ENCODE data around the gene MACO1.
"Not testable (repeated sequence)": the region's sequence is repeated elsewhere in the genome, so short reads cannot be mapped to it uniquely, and the experiment has no call there.

MACO1 gene

DNA sequence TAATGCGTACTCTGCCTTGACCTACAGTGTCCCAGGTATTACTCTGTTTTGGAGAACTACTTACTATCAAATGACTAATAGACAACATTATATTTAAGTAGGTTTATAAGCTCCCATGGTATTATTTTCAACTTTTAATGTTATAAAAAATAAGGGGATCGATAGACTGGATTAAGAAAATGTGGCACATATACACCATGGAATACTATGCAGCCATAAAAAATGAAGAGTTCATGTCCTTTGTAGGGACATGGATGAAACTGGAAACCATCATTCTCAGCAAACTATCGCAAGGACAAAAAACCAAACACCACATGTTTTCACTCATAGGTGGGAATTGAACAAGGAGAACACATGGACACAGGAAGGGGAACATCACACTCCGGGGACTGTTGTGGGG, 30.1 kb downstream of the MACO1 start:
- not testable (repeated sequence) for ATAC-seq, DNase-seq, H3K4me3 Mint-ChIP-seq, H3K27ac Mint-ChIP-seq, H3K9me3 Mint-ChIP-seq, H3K4me1 Mint-ChIP-seq, H3K27me3 Mint-ChIP-seq
- peaks cover 42% of the 10 kb centered on the region for H3K36me3 Mint-ChIP-seq (ENCODE audit: low read depth)

DNA sequence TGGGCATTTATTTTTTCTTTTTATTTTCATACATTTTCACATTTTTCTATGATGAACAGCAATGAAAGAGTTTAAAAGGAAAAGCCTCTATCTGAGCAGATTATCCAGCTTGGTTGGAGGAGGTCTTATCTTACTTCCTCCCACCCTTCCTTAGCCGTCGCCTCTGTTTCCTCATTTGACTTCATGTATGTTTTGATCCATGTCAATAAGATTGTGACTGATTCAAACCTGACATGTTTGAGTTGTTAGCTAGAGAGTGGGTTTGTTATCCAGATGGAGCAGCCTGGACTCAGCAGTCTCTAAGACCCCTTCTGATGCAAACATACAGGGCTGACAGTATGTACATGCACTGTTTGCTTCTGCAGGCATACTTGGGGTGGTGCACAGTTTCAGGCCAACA, 31.2 kb downstream of the MACO1 start:
- no peak for DNase-seq
- H3K4me3 Mint-ChIP-seq: no peak overlapping the region
- H3K36me3 Mint-ChIP-seq (ENCODE audit: low read depth): peaks cover 36% of the 10 kb centered on the region
- no peaks in the 10 kb centered on the region for H3K9me3 Mint-ChIP-seq
- H3K4me1 Mint-ChIP-seq: peaks cover 3% of the 10 kb centered on the region
- no peak for ATAC-seq
- H3K27me3 Mint-ChIP-seq: no peaks in the 10 kb centered on the region
- no peak overlapping the region for H3K27ac Mint-ChIP-seq

DNA sequence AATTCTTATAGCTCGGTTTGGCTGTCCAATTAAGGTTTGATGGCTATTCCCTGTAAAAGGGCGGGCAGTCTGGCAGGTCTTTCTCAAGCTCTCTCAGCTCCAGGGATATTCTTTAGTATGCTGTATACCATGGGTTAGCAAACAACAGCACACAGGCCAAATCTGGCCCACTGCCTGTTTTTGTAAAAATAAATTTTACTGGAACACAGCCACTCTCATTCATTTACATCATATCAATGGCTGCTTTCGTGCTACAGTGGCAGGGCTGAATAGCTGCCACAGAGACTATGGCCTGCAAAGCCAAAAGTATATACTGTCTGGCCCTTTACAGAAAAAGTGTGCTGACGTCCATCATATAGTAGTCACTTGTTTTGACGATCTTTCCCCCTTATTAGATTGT, 32.0 kb downstream of the MACO1 start:
- H3K4me1 Mint-ChIP-seq: peaks cover 12% of the 10 kb centered on the region
- peaks cover 35% of the 10 kb centered on the region for H3K36me3 Mint-ChIP-seq (ENCODE audit: low read depth)
- no peak overlapping the region for H3K27ac Mint-ChIP-seq
- ATAC-seq (no peak), DNase-seq (no peak)
- H3K9me3 Mint-ChIP-seq: no peaks in the 10 kb centered on the region
- H3K4me3 Mint-ChIP-seq: no peak overlapping the region
- H3K27me3 Mint-ChIP-seq: no peaks in the 10 kb centered on the region

DNA sequence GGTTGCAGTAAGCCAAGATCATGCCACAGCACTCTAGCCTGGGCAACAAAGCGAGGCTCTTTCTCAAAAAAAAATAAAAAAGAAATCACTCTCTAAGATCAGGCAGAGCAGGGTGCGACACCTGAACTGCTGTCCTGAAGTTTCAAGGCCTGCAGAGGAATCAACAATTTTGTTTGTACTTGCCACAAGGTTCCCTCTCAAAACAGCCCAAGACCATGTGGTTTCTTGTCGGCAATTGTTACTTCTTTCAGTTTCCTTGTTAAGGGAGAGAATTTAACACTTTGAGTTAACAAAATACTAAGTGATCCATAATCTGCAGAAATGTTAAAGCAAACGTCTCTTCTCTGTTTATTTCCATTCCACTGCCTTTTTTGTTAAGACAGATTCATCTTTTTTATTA, 36.5 kb downstream of the MACO1 start:
- ATAC-seq: no peak

DNA sequence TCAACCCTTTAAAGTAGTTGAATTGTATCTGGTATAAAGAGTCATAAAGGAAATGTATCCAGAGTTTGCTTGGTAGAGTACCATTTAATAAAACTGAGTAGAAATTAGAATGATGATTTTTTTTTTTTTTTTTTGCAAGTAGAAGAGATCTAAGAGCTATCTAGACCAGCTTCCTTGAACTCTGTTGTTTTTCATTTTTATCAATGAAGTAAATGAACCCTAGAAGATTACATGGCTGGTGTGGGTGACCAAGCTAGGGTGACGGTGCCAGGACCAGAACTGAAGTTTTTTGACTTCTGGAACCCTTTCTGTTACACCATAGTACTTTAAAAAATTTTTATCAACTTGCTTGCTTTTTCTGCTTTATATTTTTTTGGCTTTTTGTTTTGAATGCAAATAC, 36.9 kb downstream of the MACO1 start:
- no peak for DNase-seq
- peak overlapping the region; percentile 4 for H3K4me3 Mint-ChIP-seq
- no peaks in the 10 kb centered on the region for H3K9me3 Mint-ChIP-seq
- peaks cover 14% of the 10 kb centered on the region for H3K36me3 Mint-ChIP-seq (ENCODE audit: low read depth)
- H3K27me3 Mint-ChIP-seq: no peaks in the 10 kb centered on the region
- peak overlapping the region; percentile 55 for H3K27ac Mint-ChIP-seq
- ATAC-seq: no peak
- H3K4me1 Mint-ChIP-seq: peaks cover 42% of the 10 kb centered on the region

More for the DNA sequence above, 36.5 kb downstream of the MACO1 start:
- Mint-ChIP-seq H3K4me1 (peaks cover 37% of the 10 kb centered on the region), H3K9me3 (no peaks in the 10 kb centered on the region), H3K4me3 (peak overlapping the region; percentile 4), H3K27ac (no peak overlapping the region), H3K36me3 (ENCODE audit: low read depth) (peaks cover 14% of the 10 kb centered on the region), H3K27me3 (no peaks in the 10 kb centered on the region)
- no peak for DNase-seq

DNA sequence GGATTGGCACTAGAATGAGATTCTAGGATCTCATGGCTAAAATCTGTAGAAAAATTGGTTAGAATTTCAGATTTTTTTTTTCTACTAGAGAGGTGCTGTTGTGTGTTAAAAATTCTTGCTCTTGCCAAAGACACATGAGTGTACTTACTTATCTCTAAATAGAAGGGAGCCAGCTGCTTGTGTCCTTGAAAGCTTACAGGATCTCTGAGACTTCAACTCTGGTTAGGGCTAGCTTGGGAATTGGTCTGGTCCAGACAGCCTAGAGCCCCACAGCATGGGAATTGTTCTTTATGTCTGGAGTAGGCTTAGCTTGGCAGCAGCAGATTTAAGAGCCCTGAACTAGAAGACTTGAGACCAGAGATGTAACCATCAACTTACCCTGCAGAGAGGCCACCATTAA, 37.3 kb downstream of the MACO1 start:
- DNase-seq (no peak), ATAC-seq (no peak)
- Mint-ChIP-seq H3K4me3 (no peak overlapping the region), H3K9me3 (no peaks in the 10 kb centered on the region), H3K27ac (peak overlapping the region; percentile 55), H3K27me3 (no peaks in the 10 kb centered on the region), H3K4me1 (peaks cover 46% of the 10 kb centered on the region), H3K36me3 (ENCODE audit: low read depth) (peaks cover 14% of the 10 kb centered on the region)

DNA sequence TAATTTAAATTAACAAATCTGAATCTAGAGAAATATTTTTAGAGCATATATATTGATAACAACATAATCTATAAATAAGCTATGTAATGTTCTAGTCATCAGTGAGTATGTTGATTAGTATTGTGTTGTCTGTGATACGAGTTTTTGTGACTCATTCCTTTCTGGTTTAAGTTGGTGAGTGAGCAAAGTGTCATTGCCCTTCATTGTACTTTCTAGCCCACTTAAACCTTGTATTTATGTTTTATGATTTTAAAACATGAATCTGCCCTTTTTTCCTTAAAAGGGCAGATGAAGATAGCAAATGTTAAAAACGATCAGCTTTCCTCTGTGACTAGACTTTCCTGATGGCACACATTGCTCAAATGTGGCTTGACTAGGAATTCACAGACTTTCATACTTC, 38.5 kb downstream of the MACO1 start:
- H3K27me3 Mint-ChIP-seq: no peaks in the 10 kb centered on the region
- H3K4me1 Mint-ChIP-seq: peaks cover 57% of the 10 kb centered on the region
- peak; percentile 72 for ATAC-seq
- no peaks in the 10 kb centered on the region for H3K9me3 Mint-ChIP-seq
- no peak overlapping the region for H3K4me3 Mint-ChIP-seq
- DNase-seq: no peak
- H3K36me3 Mint-ChIP-seq (ENCODE audit: low read depth): peaks cover 11% of the 10 kb centered on the region
- no peak overlapping the region for H3K27ac Mint-ChIP-seq

DNA sequence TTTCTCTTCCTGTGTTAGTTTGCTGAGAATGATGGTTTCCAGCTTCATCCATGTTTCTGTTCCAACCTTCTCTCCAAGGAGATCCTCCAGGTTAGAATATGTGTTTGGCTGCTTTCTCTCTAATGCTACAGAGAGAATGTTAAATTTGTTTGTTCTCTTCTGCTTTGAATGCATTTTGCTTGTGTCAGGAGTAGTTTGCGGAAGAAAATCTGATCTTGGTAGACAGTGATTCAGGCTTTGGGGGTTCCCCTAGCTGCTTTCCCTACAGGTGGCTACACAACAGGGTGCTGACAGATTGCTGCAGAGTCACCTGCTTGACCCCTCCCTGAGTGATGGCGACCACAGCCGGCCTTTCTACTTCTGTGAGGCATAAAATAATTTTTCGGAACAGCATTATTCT, 41.8 kb downstream of the MACO1 start:
- Mint-ChIP-seq H3K27ac (peak overlapping the region; percentile 23), H3K36me3 (ENCODE audit: low read depth) (peaks cover 6% of the 10 kb centered on the region), H3K9me3 (no peaks in the 10 kb centered on the region), H3K4me1 (peaks cover 78% of the 10 kb centered on the region), H3K27me3 (no peaks in the 10 kb centered on the region), H3K4me3 (peak overlapping the region; percentile 16)
- DNase-seq: peak; percentile 34
- ATAC-seq: no peak

DNA sequence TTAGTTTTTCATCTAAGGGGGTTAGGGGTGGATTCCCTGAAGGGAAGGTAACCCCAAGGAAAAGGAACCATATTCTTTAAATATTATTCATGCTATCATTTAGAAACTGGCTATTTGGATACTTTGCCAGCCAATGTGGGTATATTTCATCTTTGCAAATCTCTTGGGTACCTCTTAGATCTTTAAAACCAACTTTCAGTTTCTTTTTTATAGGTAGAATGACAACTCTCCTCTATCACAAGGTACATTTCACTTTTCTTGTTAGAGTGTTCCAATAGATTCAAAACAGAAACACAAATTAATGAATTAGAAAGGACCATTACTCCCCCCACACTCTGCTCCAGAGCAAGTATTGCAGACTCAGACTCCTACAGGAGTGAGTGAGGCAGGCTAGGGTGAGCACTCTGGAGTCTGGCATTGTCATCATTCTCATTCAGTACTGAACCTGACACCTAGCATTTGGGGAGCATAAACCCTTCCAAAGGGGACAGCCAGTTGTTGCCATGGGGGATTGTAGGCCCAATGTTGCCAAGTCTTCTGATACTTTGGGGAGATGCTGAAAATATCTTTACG, 43.0 kb downstream of the MACO1 start:
- H3K9me3 Mint-ChIP-seq: no peaks in the 10 kb centered on the region
- peaks cover 6% of the 10 kb centered on the region for H3K36me3 Mint-ChIP-seq (ENCODE audit: low read depth)
- ATAC-seq: peak; percentile 50
- peaks cover 69% of the 10 kb centered on the region for H3K4me1 Mint-ChIP-seq
- no peak for DNase-seq
- H3K4me3 Mint-ChIP-seq: peak overlapping the region; percentile 37
- peak overlapping the region; percentile 70 for H3K27ac Mint-ChIP-seq
- no peaks in the 10 kb centered on the region for H3K27me3 Mint-ChIP-seq

DNA sequence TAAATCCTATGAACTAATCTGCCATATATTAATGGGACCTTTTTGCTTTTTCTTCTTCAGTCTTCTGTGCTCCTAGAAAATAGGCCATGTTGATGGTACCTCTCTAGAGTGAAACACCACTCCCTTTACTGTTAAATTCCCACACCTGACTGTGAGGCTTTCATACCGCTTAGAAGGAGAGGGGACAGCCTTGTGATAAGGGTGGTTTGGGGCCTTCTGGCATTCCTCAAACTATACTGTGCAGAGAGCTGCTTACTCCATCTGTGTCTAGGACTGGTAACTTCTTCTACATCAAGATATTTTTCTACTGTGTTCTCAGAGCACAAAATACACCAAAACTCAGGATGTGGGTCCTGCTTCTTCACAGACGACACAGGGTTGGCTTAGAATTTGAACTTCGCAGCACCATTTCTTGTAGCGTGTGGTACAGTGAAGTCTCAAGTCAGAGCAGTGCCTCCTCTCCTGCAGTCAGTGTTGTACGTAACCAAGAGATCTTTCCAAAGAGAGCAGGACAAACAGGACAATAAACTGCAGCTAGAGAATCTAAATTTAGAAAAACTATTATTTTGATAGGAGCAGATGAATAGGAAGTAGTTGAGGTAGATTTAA, 43.8 kb downstream of the MACO1 start:
- H3K9me3 Mint-ChIP-seq: no peaks in the 10 kb centered on the region
- peaks cover 63% of the 10 kb centered on the region for H3K4me1 Mint-ChIP-seq
- DNase-seq (no peak), ATAC-seq (no peak)
- peaks cover 6% of the 10 kb centered on the region for H3K36me3 Mint-ChIP-seq (ENCODE audit: low read depth)
- no peak overlapping the region for H3K4me3 Mint-ChIP-seq
- H3K27me3 Mint-ChIP-seq: no peaks in the 10 kb centered on the region
- peak overlapping the region; percentile 70 for H3K27ac Mint-ChIP-seq

DNA sequence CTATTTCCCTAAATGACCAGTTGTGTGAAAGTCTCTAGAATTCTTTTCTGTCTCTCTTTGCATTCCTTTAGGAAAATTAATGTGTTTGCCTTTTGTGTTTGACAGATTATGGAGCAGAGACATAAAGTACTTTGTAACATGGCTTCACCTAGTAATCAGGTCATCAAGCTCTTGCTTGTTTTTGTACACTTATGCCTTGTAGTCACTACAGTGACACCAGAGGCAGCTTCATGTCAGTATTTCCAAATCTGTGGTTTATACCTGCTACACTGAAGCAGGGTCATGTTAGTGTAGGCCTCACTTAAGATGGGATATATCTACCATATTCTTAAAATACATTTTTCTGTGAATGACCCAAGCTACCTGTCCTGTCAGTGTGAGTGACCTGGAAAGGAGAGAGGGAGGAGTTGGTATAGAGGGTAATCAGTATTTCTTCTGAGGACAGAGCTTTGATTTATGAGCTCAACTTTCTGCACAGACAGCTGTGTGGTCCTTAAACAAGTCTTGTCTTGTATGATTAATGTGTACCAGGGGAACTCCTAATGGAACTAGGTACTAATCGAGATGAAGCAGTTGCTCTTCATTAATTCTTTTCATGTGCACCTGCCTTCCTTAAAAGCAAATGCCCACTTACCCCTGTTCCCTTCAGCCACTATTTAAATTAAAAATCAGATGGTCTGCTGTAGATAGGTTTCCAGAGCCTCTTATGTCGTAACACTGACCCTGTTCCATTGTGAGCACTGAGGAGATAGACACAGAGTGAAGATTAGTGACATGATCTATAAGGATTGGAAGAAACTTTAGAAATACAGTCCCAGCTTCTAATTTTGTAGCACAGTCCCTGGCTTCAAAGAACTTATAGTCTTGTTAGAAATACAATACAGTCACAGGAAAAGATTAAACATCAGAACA, 45.7 kb downstream of the MACO1 start:
- peak overlapping the region; percentile 29 for H3K27ac Mint-ChIP-seq

DNA sequence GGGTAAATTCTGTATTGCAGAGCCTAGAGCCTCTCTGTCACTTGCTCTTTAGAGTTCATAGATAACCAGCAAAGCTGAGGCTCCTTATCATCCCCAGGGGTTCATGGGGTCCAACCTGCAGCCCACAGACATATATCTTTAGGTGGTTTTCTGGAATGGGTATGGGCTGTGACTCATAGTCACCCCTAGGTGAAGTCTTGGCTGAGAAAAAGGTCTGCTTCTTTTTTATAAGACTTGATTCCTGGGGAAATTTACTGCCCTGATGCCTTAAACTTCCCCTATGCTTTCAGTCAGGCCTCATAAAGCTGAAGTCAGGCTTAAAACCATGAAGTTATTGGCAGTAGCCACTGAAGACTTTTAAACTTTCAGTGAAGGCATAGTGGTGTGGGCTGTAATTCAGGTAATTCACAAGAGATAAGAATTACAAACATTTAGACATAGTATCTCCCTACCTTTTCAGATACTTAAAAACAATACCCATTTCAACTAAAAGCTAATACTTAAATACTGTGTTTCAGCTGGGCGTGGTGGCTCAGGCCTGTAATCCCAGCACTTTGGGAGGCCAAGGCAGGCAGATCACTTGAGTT, 46.8 kb downstream of the MACO1 start:
- Mint-ChIP-seq H3K4me1 (peaks cover 54% of the 10 kb centered on the region), H3K27ac (peak overlapping the region; percentile 54), H3K4me3 (no peak overlapping the region), H3K9me3 (no peaks in the 10 kb centered on the region), H3K27me3 (no peaks in the 10 kb centered on the region), H3K36me3 (ENCODE audit: low read depth) (peaks cover 2% of the 10 kb centered on the region)
- DNase-seq (no peak), ATAC-seq (peak; percentile 58)

More for the DNA sequence above, 45.7 kb downstream of the MACO1 start:
- Mint-ChIP-seq H3K27me3 (no peaks in the 10 kb centered on the region), H3K4me3 (no peak overlapping the region), H3K36me3 (ENCODE audit: low read depth) (peaks cover 2% of the 10 kb centered on the region), H3K9me3 (no peaks in the 10 kb centered on the region), H3K4me1 (peaks cover 56% of the 10 kb centered on the region)
- DNase-seq: no peak
- ATAC-seq: peak; percentile 68

DNA sequence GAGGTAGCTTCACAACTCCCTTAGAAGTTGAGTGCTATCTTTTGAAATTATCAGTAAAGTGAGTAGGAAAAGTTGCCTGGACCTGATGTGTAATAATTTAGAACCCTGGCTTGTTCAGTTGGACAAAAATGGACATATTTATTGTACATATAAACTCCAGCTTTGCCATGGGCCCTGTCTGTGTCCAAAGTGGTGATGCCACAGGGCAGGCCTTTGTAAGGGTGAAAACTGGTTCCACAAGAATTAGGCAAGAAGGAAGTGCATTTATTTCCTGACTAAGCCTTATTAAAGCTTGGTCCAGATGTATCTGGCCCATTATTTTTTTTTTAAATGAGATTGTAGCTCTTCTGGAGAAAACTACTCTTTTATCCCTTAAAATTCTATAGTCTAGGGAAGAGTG, 47.9 kb downstream of the MACO1 start:
- DNase-seq (no peak), ATAC-seq (no peak)
- no peaks in the 10 kb centered on the region for H3K9me3 Mint-ChIP-seq
- H3K36me3 Mint-ChIP-seq (ENCODE audit: low read depth): peaks cover 2% of the 10 kb centered on the region
- H3K27me3 Mint-ChIP-seq: no peaks in the 10 kb centered on the region
- H3K4me3 Mint-ChIP-seq: no peak overlapping the region
- peaks cover 43% of the 10 kb centered on the region for H3K4me1 Mint-ChIP-seq
- no peak overlapping the region for H3K27ac Mint-ChIP-seq

DNA sequence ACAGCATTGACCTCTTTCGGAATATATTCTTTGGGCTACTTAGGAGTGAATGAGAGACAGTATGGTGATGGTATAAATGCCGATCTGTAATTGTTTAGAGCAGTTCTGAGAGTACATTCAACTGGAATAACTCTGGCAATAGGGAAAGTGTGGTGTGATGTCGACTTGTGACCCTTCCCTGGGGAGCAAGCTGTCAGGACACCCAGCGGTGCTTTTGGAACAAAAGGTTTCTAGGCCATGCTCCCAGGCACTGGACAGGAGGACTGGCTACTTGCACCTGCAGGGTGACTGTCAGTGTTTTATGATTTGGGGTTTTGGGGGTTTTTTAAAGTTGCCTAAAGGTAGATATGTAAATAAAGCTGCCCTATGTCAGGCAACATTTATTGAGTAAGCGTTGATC, 50.9 kb downstream of the MACO1 start:
- no peak for ATAC-seq
- no peak for DNase-seq
- Mint-ChIP-seq H3K36me3 (ENCODE audit: low read depth) (no peaks in the 10 kb centered on the region), H3K4me1 (peaks cover 16% of the 10 kb centered on the region), H3K4me3 (no peak overlapping the region), H3K9me3 (no peaks in the 10 kb centered on the region), H3K27ac (no peak overlapping the region), H3K27me3 (no peaks in the 10 kb centered on the region)

DNA sequence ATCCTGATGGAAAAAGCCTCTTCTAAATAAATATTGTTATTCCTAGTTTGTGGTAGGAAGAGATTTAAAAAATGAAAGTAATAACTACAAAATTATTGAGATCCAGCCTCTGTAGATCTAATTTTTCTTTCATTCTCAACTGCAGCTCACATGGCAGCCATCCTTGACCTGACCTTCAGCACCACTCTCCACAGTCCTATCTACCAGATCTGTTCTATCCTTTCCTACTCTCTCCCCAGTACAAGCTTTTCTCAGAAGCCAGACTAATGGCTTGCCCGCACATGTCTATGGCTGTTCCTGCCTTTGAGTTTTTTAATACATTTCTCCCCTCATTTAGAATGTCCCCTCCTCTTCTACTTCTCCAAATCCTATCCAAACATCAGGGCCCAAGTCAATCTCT, 51.5 kb downstream of the MACO1 start:
- Mint-ChIP-seq H3K27ac (peak overlapping the region; percentile 21), H3K27me3 (no peaks in the 10 kb centered on the region), H3K9me3 (no peaks in the 10 kb centered on the region), H3K4me3 (no peak overlapping the region), H3K4me1 (peaks cover 10% of the 10 kb centered on the region), H3K36me3 (ENCODE audit: low read depth) (no peaks in the 10 kb centered on the region)
- DNase-seq (no peak), ATAC-seq (no peak)

Data from activated naive CD8-positive, alpha-beta T cell treated with anti-CD3 and anti-CD28 coated beads, Interleukin-2, amount 50 U/mL, for 24 hours (primary cell).